Measurements from ENCODE around the gene CACNA1I. TPM values are rescaled to one million over a fixed set of nuclear protein-coding genes. Genes with fewer than 3 reads are reported as not detected.

The CACNA1I gene
- total RNA-seq, 1 donor from 2014 or later = 0.11 TPM

GRCh38 chr22:39630721-39631120, 60.2 kb downstream of the CACNA1I start:
- no peaks in the 10 kb centered on the region for H3K36me3 Mint-ChIP-seq (ENCODE audit: low read depth, unreplicated experiment)
- no peak for FAIRE-seq

GRCh38 chr22:39631381-39632286, 61.1 kb downstream of the CACNA1I start:
- Histone ChIP-seq H3K79me2 (ENCODE audit: insufficient read depth, low read length) (no peaks in the 10 kb centered on the region), H3K36me3 (ENCODE audit: insufficient read depth, low read length) (no peaks in the 10 kb centered on the region), H4K20me1 (ENCODE audit: insufficient read depth, low read length) (no peaks in the 10 kb centered on the region), H3K4me1 (ENCODE audit: insufficient read depth, low read length) (peaks cover 19% of the 10 kb centered on the region), H3K9me3 (ENCODE audit: insufficient read depth, low read depth, low read length) (no peaks in the 10 kb centered on the region), H3K4me2 (ENCODE audit: low read length) (no peak overlapping the region), H3K27ac (ENCODE audit: low read depth, low read length) (no peak overlapping the region), H3K4me3 (ENCODE audit: insufficient read depth, low read depth, low read length) (no peak overlapping the region), H3K27me3 (ENCODE audit: insufficient read depth, low read length) (peaks cover 3% of the 10 kb centered on the region), H2AFZ (ENCODE audit: low read depth, low read length) (no peak overlapping the region), H3K9ac (ENCODE audit: low read length) (no peak overlapping the region)
- Mint-ChIP-seq H3K36me3 (ENCODE audit: low read depth, unreplicated experiment) (no peaks in the 10 kb centered on the region), H3K9me3 (ENCODE audit: unreplicated experiment) (no peaks in the 10 kb centered on the region), H3K4me3 (ENCODE audit: unreplicated experiment) (no peak overlapping the region), H3K27me3 (ENCODE audit: low read depth, unreplicated experiment) (peaks cover 63% of the 10 kb centered on the region), H3K27ac (ENCODE audit: unreplicated experiment) (no peak overlapping the region), H3K4me1 (ENCODE audit: low read depth, unreplicated experiment) (peaks cover 6% of the 10 kb centered on the region)
- DNase-seq (ENCODE audit: low read depth) = no peak
- no peak for TF ChIP-seq CTCF (IDR thresholded peaks at IDR 0.05; ENCODE audit: insufficient read depth, low read depth, low read length)
- TF ChIP-seq EZH2 (IDR thresholded peaks at IDR 0.05; ENCODE audit: insufficient read depth, low read length) = no peak
- no peak for FAIRE-seq

More at GRCh38 chr22:39630721-39631120, 60.2 kb downstream of the CACNA1I start:
- peaks cover 16% of the 10 kb centered on the region for H3K4me1 ChIP-seq (ENCODE audit: insufficient read depth, low read length)
- Mint-ChIP-seq H3K4me1 (ENCODE audit: low read depth, unreplicated experiment) (peaks cover 4% of the 10 kb centered on the region), H3K4me3 (ENCODE audit: unreplicated experiment) (no peak overlapping the region), H3K9me3 (ENCODE audit: unreplicated experiment) (no peaks in the 10 kb centered on the region), H3K27ac (ENCODE audit: unreplicated experiment) (no peak overlapping the region), H3K27me3 (ENCODE audit: low read depth, unreplicated experiment) (peaks cover 65% of the 10 kb centered on the region)
- peaks cover 6% of the 10 kb centered on the region for H3K27me3 ChIP-seq (ENCODE audit: insufficient read depth, low read length)
- H2AFZ ChIP-seq (ENCODE audit: low read depth, low read length) = no peak overlapping the region
- no peaks in the 10 kb centered on the region for H3K9me3 ChIP-seq (ENCODE audit: insufficient read depth, low read depth, low read length)
- no peaks in the 10 kb centered on the region for H3K79me2 ChIP-seq (ENCODE audit: insufficient read depth, low read length)
- H4K20me1 ChIP-seq (ENCODE audit: insufficient read depth, low read length) = no peaks in the 10 kb centered on the region
- H3K4me2 ChIP-seq (ENCODE audit: low read length) = no peak overlapping the region
- H3K36me3 ChIP-seq (ENCODE audit: insufficient read depth, low read length) = no peaks in the 10 kb centered on the region
- H3K27ac ChIP-seq (ENCODE audit: low read depth, low read length) = no peak overlapping the region
- TF ChIP-seq CTCF (IDR thresholded peaks at IDR 0.05; ENCODE audit: insufficient read depth, low read depth, low read length) (no peak), EZH2 (IDR thresholded peaks at IDR 0.05; ENCODE audit: insufficient read depth, low read length) (no peak)
- no peak overlapping the region for H3K9ac ChIP-seq (ENCODE audit: low read length)
- DNase-seq (ENCODE audit: low read depth) = no peak
- no peak overlapping the region for H3K4me3 ChIP-seq (ENCODE audit: insufficient read depth, low read depth, low read length)

All from astrocyte (in vitro differentiated cells and primary cell).